A549 (cell line): Measurements from ENCODE around the gene NTRK1. TPM values are rescaled to one million over a fixed set of nuclear protein-coding genes. Genes with fewer than 3 reads are reported as not detected.

Source experiments
- ATAC-seq, 2 experiments: fragments of 200-7000 bp in 1 of 2; fragments of >200 bp in 1 of 2; cut with Nextera tagmentation in 1 of 2; cut with Tn5 transposase in 1 of 2; 3 replicates each; pipeline versions ENCODE4 v1.8.0 to v1.9.1; 2018 to 2020; ENCODE audit warnings: mild to moderate bottlenecking in 1 of 2, moderate library complexity in 1 of 2
- CTCF ChIA-PET: fragments of 300-600 bp; sonication (Branson Sonifier 250); formaldehyde crosslinking; extraction: SDS; loops from one replicate; lab custom pipeline; 2021; ENCODE audit warnings: antibody characterized with exemption, inconsistent platforms; lab: Yijun Ruan, JAX
- POLR2A ChIA-PET: fragments of 350-600 bp; formaldehyde crosslinking; extraction: SDS; loops from one replicate; lab custom pipeline; 2021; ENCODE audit warnings: antibody characterized with exemption, inconsistent platforms; lab: Yijun Ruan, JAX
- DNase-seq, 2 experiments: peaks; one replicate each; pipeline versions ENCODE4 v3.0.0 to v3.0.0-alpha.2; 2011 to 2016; ENCODE audit warnings: low read depth in 1 of 2, low spot score in 1 of 2
- FAIRE-seq: peaks from 2 replicates; lab custom pipeline; 2011; peaks lifted over from hg19 to GRCh38; lab: Jason Lieb, UNC
- H3K27ac ChIP-seq, 2 experiments: fragments of >200 bp; sonication (Bioruptor Twin); formaldehyde crosslinking; 3 replicates each; pipeline ENCODE4 v1.5.1; 2016 to 2017
- H3K4me1 ChIP-seq: fragments of >200 bp; sonication (Bioruptor Twin); formaldehyde crosslinking; 3 replicates; pipeline ENCODE4 v1.6.1; 2016
- H3K4me2 ChIP-seq: fragments of >200 bp; sonication (Bioruptor Twin); formaldehyde crosslinking; 3 replicates; pipeline ENCODE4 v1.6.1; 2016
- H3K4me3 ChIP-seq: fragments of >200 bp; sonication (Bioruptor Twin); formaldehyde crosslinking; 3 replicates; pipeline ENCODE4 v1.5.1; 2016
- H3K9me3 ChIP-seq: fragments of >200 bp; sonication (Bioruptor Twin); formaldehyde crosslinking; 3 replicates; pipeline ENCODE4 v1.6.1; 2016
- CBX8 ChIP-seq: fragments of 200-600 bp; sonication (generic); IDR thresholded peaks from 2 replicates; pipeline ENCODE4 v1.6.1; 2016
- CHD4 ChIP-seq: fragments of 200-600 bp; sonication (generic); IDR thresholded peaks from 2 replicates; pipeline ENCODE4 v1.6.1; 2016; ENCODE audit warnings: antibody characterized with exemption, mild to moderate bottlenecking, borderline replicate concordance
- EHF ChIP-seq: fragments of 250-450 bp; sonication (Bioruptor Pico); IDR thresholded peaks from 2 replicates; pipeline ENCODE4 v1.5.0; 2020; ENCODE audit warnings: mild to moderate bottlenecking
- EP300 ChIP-seq, 2 experiments: fragments of >200 bp; sonication (Bioruptor Twin); formaldehyde crosslinking; IDR thresholded peaks; 2 replicates in 1 of 2; 3 replicates in 1 of 2; pipeline ENCODE4 v1.6.1; 2016 to 2017
- FOSL2 ChIP-seq, 2 experiments: fragments of 450-650 bp in 1 of 2; fragments of >200 bp in 1 of 2; sonication (Bioruptor Twin) in 1 of 2; formaldehyde crosslinking; IDR thresholded peaks; 2 replicates each; pipeline versions ENCODE4 v1.5.0 to v1.6.1; 2016 to 2020; ENCODE audit warnings: mild to moderate bottlenecking in 1 of 2, moderate library complexity in 1 of 2
- JUNB ChIP-seq: fragments of >200 bp; sonication (Bioruptor Twin); formaldehyde crosslinking; IDR thresholded peaks from 2 replicates; pipeline ENCODE4 v1.6.1; 2016
- KDM1A ChIP-seq: fragments of 200-600 bp; sonication (generic); IDR thresholded peaks from 2 replicates; pipeline ENCODE4 v1.6.1; 2016; ENCODE audit warnings: low read depth, mild to moderate bottlenecking
- NPAS2 ChIP-seq: fragments of 250-450 bp; sonication (Bioruptor Pico); IDR thresholded peaks from 2 replicates; pipeline ENCODE4 v1.8.0; 2022; ENCODE audit warnings: mild to moderate bottlenecking, moderate library complexity, borderline replicate concordance
- RAD21 ChIP-seq, 2 experiments: fragments of >200 bp in 1 of 2; sonication (Bioruptor Twin) in 1 of 2; formaldehyde crosslinking in 1 of 2; IDR thresholded peaks in 1 of 2; conservative IDR thresholded peaks in 1 of 2; 2 replicates in 1 of 2; 3 replicates in 1 of 2; pipeline ENCODE4 v1.6.1; 2012 to 2018; ENCODE audit warnings: inconsistent platforms in 1 of 2
- RCOR1 ChIP-seq: fragments of 150-350 bp; IDR thresholded peaks from 2 replicates; pipeline ENCODE4 v1.6.1; 2014; ENCODE audit warnings: antibody characterized with exemption, low read length, low read depth
- RNF2 ChIP-seq: fragments of 200-600 bp; sonication (generic); IDR thresholded peaks from 2 replicates; pipeline ENCODE4 v1.6.1; 2016; ENCODE audit warnings: low read depth, mild to moderate bottlenecking, antibody characterized with exemption, moderate library complexity, borderline replicate concordance
- SREBF2 ChIP-seq: fragments of 450-650 bp; IDR thresholded peaks from 2 replicates; pipeline ENCODE4 v1.6.1; 2014; ENCODE audit warnings: mild to moderate bottlenecking, moderate library complexity
- TFCP2L1 ChIP-seq: fragments of 250-450 bp; sonication (Bioruptor Pico); IDR thresholded peaks from 2 replicates; pipeline ENCODE4 v1.5.0; 2021; ENCODE audit warnings: mild to moderate bottlenecking
- ZC3H11A ChIP-seq: fragments of 450-650 bp; IDR thresholded peaks from 2 replicates; pipeline ENCODE4 v1.6.1; 2014; ENCODE audit warnings: antibody characterized with exemption, mild to moderate bottlenecking
- ZNF302 ChIP-seq: fragments of 250-450 bp; sonication (Bioruptor Pico); IDR thresholded peaks from 2 replicates; pipeline ENCODE4 v1.9.0; 2021; ENCODE audit warnings: inconsistent platforms, mild to moderate bottlenecking, moderate library complexity
- ZSCAN20 ChIP-seq: fragments of 250-450 bp; sonication (Bioruptor Pico); IDR thresholded peaks from 2 replicates; pipeline ENCODE4 v1.8.0; 2022; ENCODE audit warnings: mild to moderate bottlenecking, moderate library complexity
- WGBS: methylation state at CpG from one replicate; pipeline ENCODE4 v1.1.6; 2017; ENCODE audit errors: missing lambda C conversion rate; 5-methylcytosine and 5-hydroxymethylcytosine counted together
- polyA plus RNA-seq, 4 experiments: library from polyadenylated mRNA; depleted of rRNA in 3 of 4; stranded (reverse); fragments of >200 nt; fragmentation: RNase III in 1 of 4; extraction: RNeasy Plus Mini Kit Qiagen cat#74134 plus additional on column Dnase treatment in 1 of 4; gene quantifications; 2 replicates in 3 of 4; 3 replicates in 1 of 4; pipeline ENCODE4 v1.2.3, GENCODE V29; 2011 to 2017
- TF ChIP-seq, protein P1 (sequence below): fragments of 150-350 bp; IDR thresholded peaks from 2 replicates; pipeline ENCODE4 v1.6.1; 2014; ENCODE audit warnings: low read depth, mild to moderate bottlenecking, low read length
- TF ChIP-seq, protein P2 (sequence below): IDR thresholded peaks from 2 replicates; pipeline ENCODE4 v1.6.1; 2012
- TF ChIP-seq, protein P3 (sequence below): fragments of 200-600 bp; sonication (generic); IDR thresholded peaks from 2 replicates; pipeline ENCODE4 v1.6.1; 2016; ENCODE audit warnings: antibody characterized with exemption, mild to moderate bottlenecking, moderate library complexity
- TF ChIP-seq, protein P4 (sequence below): fragments of >200 bp; sonication (Bioruptor Twin); formaldehyde crosslinking; IDR thresholded peaks from 3 replicates; pipeline ENCODE4 v1.6.1; 2016
- TF ChIP-seq, protein P5 (sequence below): fragments of 250-450 bp; sonication (Bioruptor Pico); IDR thresholded peaks from 2 replicates; pipeline ENCODE4 v1.5.0; 2020; ENCODE audit warnings: low read depth, mild to moderate bottlenecking, moderate library complexity
- TF ChIP-seq, protein P6 (sequence below): IDR thresholded peaks from 2 replicates; pipeline ENCODE4 v1.6.1; 2012

NTRK1 gene
- polyA plus RNA-seq, 2 of the 4 experiments (the other 2 are of a cell fraction), result 0.05 to 0.18 TPM

DNA sequence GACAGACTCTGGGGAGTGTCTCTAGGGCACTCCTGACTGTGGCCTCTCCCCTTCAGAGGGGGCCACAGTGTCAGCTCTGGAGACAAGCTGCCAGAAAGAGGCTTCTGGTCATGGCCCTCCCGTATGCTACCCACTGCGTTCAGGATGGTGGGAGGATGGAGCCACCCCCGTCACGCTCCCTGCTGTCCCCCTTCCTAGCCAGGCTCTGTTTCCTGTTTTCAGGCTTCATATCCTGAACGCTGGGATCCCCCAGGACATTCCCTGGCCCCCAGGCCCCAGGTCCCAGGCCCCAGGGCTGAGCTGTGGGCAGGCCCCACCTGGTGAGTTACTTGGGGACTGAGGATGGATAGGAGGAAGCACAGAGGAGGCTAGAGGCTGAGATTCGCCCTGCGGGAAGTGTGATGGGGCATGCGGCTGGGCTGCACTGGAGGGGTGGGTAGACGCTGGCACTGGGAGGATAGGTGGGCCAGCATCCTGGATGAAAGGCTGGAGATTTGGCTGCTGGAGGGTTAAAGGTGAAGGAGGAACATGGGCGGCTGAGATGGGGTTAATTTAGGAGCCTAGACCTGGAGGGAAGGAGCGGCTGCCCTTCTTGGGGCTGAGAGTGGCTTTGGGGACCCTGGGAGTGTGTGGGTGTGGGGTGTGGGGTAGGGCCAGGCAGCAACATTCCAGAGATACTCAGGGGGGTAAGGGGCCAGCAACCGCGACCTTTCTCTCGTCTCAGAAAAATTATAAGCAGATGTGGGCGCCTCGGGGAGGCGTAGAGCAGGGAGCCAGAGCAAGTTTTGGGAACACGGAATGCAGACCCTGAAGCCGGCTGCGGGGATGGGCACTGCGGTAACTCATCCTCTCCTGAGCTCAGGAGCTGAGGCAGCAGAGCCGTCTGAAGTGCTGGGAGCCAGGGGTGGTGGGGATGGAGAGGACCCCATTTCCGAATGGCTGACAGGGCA, 41.6 kb downstream of the NTRK1 start:
- ChIA-PET CTCF (interaction anchor here (0.6 to 8.6 kb wide), 5 partner anchors 20 to 390 kb away, joined by 3 to 84 read pairs (median 7); partner anchors contain the start of genes INSRR, LRRC71 and NTRK1), POLR2A (no interaction called here)
- DNase-seq (no peak), ATAC-seq (no peak), FAIRE-seq (no peak)
- H3K27ac ChIP-seq, result peak overlapping the region in 1 of 2 experiments; percentile 93; a peak in 2 of 6 replicates
- 86% methylated on average over 22 of the region's 23 CpGs for WGBS
- no peak overlapping the region for H3K4me3 ChIP-seq
- no peak for TF ChIP-seq KDM1A
- no peak for TF ChIP-seq CBX8
- no peak for TF ChIP-seq EP300 (IDR thresholded peaks at IDR 0.05)
- TF ChIP-seq, protein P1, sequence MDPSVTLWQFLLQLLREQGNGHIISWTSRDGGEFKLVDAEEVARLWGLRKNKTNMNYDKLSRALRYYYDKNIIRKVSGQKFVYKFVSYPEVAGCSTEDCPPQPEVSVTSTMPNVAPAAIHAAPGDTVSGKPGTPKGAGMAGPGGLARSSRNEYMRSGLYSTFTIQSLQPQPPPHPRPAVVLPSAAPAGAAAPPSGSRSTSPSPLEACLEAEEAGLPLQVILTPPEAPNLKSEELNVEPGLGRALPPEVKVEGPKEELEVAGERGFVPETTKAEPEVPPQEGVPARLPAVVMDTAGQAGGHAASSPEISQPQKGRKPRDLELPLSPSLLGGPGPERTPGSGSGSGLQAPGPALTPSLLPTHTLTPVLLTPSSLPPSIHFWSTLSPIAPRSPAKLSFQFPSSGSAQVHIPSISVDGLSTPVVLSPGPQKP, result no peak
- no peak for TF ChIP-seq RNF2
- no peak for TF ChIP-seq CHD4
- no peak for TF ChIP-seq JUNB
- TF ChIP-seq EHF, result no peak
- TF ChIP-seq, protein P2, sequence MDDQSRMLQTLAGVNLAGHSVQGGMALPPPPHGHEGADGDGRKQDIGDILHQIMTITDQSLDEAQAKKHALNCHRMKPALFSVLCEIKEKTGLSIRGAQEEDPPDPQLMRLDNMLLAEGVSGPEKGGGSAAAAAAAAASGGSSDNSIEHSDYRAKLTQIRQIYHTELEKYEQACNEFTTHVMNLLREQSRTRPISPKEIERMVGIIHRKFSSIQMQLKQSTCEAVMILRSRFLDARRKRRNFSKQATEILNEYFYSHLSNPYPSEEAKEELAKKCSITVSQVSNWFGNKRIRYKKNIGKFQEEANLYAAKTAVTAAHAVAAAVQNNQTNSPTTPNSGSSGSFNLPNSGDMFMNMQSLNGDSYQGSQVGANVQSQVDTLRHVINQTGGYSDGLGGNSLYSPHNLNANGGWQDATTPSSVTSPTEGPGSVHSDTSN, result no peak
- TF ChIP-seq, protein P3, sequence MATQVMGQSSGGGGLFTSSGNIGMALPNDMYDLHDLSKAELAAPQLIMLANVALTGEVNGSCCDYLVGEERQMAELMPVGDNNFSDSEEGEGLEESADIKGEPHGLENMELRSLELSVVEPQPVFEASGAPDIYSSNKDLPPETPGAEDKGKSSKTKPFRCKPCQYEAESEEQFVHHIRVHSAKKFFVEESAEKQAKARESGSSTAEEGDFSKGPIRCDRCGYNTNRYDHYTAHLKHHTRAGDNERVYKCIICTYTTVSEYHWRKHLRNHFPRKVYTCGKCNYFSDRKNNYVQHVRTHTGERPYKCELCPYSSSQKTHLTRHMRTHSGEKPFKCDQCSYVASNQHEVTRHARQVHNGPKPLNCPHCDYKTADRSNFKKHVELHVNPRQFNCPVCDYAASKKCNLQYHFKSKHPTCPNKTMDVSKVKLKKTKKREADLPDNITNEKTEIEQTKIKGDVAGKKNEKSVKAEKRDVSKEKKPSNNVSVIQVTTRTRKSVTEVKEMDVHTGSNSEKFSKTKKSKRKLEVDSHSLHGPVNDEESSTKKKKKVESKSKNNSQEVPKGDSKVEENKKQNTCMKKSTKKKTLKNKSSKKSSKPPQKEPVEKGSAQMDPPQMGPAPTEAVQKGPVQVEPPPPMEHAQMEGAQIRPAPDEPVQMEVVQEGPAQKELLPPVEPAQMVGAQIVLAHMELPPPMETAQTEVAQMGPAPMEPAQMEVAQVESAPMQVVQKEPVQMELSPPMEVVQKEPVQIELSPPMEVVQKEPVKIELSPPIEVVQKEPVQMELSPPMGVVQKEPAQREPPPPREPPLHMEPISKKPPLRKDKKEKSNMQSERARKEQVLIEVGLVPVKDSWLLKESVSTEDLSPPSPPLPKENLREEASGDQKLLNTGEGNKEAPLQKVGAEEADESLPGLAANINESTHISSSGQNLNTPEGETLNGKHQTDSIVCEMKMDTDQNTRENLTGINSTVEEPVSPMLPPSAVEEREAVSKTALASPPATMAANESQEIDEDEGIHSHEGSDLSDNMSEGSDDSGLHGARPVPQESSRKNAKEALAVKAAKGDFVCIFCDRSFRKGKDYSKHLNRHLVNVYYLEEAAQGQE, result no peak
- TF ChIP-seq ZSCAN20 (CRISPR knock-in tag), result no peak
- TF ChIP-seq, protein P4, sequence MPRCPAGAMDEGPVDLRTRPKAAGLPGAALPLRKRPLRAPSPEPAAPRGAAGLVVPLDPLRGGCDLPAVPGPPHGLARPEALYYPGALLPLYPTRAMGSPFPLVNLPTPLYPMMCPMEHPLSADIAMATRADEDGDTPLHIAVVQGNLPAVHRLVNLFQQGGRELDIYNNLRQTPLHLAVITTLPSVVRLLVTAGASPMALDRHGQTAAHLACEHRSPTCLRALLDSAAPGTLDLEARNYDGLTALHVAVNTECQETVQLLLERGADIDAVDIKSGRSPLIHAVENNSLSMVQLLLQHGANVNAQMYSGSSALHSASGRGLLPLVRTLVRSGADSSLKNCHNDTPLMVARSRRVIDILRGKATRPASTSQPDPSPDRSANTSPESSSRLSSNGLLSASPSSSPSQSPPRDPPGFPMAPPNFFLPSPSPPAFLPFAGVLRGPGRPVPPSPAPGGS, result no peak
- TF ChIP-seq, protein P5, sequence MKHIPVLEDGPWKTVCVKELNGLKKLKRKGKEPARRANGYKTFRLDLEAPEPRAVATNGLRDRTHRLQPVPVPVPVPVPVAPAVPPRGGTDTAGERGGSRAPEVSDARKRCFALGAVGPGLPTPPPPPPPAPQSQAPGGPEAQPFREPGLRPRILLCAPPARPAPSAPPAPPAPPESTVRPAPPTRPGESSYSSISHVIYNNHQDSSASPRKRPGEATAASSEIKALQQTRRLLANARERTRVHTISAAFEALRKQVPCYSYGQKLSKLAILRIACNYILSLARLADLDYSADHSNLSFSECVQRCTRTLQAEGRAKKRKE, result no peak
- TF ChIP-seq, all 56 proteins: peak for 0
- Histone ChIP-seq H3K9me3 (no peaks in the 10 kb centered on the region), H3K4me2 (no peak overlapping the region), H3K4me1 (peaks cover 41% of the 10 kb centered on the region)

DNA sequence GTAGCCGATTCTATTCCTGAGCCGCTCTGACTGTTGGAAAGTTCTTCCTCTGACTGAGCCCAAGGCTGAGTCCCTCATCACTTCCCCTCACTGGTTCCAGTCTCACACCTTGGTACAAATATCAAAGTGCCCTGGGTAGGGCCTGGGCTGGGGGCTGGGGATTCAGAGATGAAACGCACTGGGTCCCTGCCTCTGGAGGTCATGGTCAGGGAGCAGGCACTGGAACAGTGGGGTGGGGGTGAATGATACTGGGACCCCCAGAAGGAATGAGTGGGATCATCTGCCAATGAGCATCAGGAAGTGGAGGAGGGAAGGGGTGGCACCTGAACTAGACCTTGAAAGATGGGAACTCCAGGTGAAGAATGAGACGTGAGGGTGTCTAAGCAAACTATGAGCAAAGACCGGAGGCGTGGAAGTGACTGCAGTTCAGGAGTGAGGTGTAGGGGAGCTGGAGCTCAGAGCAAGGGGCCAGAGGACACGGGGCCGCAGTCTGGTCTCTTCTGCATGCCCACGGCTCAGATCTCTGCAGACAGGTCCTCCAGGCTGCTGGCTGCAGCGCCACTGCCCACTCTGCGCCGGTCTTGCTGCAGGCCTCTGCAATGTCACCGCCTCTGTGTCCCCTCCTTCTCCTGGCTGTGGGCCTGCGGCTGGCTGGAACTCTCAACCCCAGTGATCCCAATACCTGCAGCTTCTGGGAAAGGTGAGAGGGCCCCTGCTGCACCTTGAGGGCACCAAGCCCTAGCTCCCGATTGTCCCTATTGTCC, 42.8 kb downstream of the NTRK1 start:
- WGBS, result 83% methylated on average over 15 of the region's 15 CpGs
- 0 out of 6 replicates have a peak overlapping the region, but pooled peaks of 1 of the 2 experiments have one; percentile 17 for H3K27ac ChIP-seq
- ATAC-seq (no peak), FAIRE-seq (no peak), DNase-seq (no peak)
- no peaks in the 10 kb centered on the region for H3K9me3 ChIP-seq
- H3K4me3 ChIP-seq, result no peak overlapping the region
- POLR2A ChIA-PET, result no interaction called here
- CTCF ChIA-PET, result interaction anchor here (2.1 to 8.6 kb wide), 2 partner anchors 19 to 65 kb away, joined by 7 to 84 read pairs; partner anchors contain the start of gene LRRC71
- H3K4me2 ChIP-seq, result no peak overlapping the region
- H3K4me1 ChIP-seq, result peaks cover 35% of the 10 kb centered on the region
- no peak for TF ChIP-seq JUNB
- TF ChIP-seq NPAS2, result no peak
- no peak for TF ChIP-seq EP300 (IDR thresholded peaks at IDR 0.05)
- no peak for TF ChIP-seq TFCP2L1 (CRISPR knock-in tag)
- TF ChIP-seq RCOR1, result no peak
- TF ChIP-seq, protein P6, sequence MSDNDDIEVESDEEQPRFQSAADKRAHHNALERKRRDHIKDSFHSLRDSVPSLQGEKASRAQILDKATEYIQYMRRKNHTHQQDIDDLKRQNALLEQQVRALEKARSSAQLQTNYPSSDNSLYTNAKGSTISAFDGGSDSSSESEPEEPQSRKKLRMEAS, result no peak
- TF ChIP-seq, protein P1, result no peak
- no peak for TF ChIP-seq RAD21 (conservative IDR thresholded peaks at IDR 0.05 in 1 of 2, IDR thresholded peaks at IDR 0.05 in 1 of 2)
- TF ChIP-seq ZC3H11A, result no peak
- TF ChIP-seq ZNF302 (CRISPR knock-in tag), result no peak
- TF ChIP-seq FOSL2 (IDR thresholded peaks at IDR 0.05), result no peak
- TF ChIP-seq FOSL2 (CRISPR knock-in tag; IDR thresholded peaks at IDR 0.05), result no peak
- no peak for TF ChIP-seq SREBF2
